Fibroblast of the aortic adventitia (primary cell): ENCODE measurements around the gene MYOCD. TPM values are rescaled to one million over a fixed set of nuclear protein-coding genes. Genes with fewer than 3 reads are reported as not detected.

ENCODE experiments used
- DNase-seq: peaks from one replicate; pipeline ENCODE4 v3.0.0-alpha.2; 2010; ENCODE audit warnings: low read depth
- H3K4me3 ChIP-seq: 2 replicates; pipeline ENCODE4 v1.5.1; 2011; ENCODE audit warnings: low read depth, mild to moderate bottlenecking, control low read depth, low read length, moderate library complexity
- total RNA-seq: library from RNA; depleted of rRNA; stranded (reverse); fragments of >200 nt; gene quantifications from 2 replicates; pipeline ENCODE4 v1.2.3, GENCODE V29; 2012; ENCODE audit warnings: low replicate concordance
- TF ChIP-seq, protein P1 (sequence below): IDR thresholded peaks from 2 replicates; pipeline ENCODE4 v1.5.1; 2011; ENCODE audit warnings: mild to moderate bottlenecking, low read length, control low read depth, inconsistent platforms; ENCODE audit not compliant: insufficient read depth

Gene MYOCD
- total RNA-seq, 1 donor, result 0.18 TPM

DNA sequence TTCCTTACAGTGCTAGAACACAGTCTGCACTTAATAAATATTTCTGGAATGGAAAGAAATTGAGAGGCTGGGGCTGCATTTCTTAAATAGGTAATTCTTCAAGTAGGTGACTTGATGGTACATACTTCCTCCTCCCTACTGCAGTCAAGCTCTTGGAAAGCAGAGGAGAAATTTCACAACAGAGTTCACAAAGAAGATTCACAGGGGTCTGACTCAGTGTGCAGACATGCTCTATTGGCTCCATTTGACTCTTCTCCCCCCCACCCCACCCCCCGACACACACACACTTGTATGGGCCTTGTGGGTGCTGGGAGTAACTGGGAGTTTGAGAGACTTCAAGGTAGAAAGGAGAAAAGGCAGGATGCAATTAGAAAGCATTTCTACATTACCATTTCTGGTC, 6.2 kb upstream of the MYOCD start:
- TF ChIP-seq, protein P1, sequence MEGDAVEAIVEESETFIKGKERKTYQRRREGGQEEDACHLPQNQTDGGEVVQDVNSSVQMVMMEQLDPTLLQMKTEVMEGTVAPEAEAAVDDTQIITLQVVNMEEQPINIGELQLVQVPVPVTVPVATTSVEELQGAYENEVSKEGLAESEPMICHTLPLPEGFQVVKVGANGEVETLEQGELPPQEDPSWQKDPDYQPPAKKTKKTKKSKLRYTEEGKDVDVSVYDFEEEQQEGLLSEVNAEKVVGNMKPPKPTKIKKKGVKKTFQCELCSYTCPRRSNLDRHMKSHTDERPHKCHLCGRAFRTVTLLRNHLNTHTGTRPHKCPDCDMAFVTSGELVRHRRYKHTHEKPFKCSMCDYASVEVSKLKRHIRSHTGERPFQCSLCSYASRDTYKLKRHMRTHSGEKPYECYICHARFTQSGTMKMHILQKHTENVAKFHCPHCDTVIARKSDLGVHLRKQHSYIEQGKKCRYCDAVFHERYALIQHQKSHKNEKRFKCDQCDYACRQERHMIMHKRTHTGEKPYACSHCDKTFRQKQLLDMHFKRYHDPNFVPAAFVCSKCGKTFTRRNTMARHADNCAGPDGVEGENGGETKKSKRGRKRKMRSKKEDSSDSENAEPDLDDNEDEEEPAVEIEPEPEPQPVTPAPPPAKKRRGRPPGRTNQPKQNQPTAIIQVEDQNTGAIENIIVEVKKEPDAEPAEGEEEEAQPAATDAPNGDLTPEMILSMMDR, result no peak

DNA sequence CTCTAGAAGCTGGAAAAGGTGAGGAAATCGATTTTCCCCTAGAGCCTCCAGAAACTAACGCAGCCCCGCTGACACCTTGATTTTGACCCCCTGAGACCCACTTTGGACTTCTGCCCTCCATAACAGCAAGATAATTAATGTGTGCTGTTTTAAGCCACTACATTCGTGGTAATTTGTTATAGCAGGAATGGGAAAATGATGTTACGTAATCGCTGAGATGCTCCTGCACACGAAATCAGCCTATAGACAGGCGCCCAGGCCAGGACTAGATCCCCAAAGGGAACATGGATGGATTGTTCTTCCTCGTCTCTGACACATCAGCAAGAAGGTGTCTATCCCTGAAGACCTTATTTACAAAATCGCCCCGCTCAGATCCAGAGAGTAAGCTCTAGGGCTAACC, 1.4 kb upstream of the MYOCD start:
- TF ChIP-seq, protein P1, result no peak
- DNase-seq, result no peak
- H3K4me3 ChIP-seq, result no peak overlapping the region

More for the DNA sequence above, 6.2 kb upstream of the MYOCD start:
- peak; percentile 3 for DNase-seq
- H3K4me3 ChIP-seq, result no peak overlapping the region

GRCh38 chr17:12664894-12665262, 812 bp upstream of the MYOCD start:
- no peak for DNase-seq
- TF ChIP-seq, protein P1, result no peak
- peak overlapping the region; percentile 58 for H3K4me3 ChIP-seq

GRCh38 chr17:12666718-12667117, 1.0 kb downstream of the MYOCD start:
- no peak for DNase-seq
- TF ChIP-seq, protein P1, result no peak
- no peak overlapping the region for H3K4me3 ChIP-seq

GRCh38 chr17:12667299-12667958, 1.7 kb downstream of the MYOCD start:
- TF ChIP-seq, protein P1, result peak; percentile 41
- no peak overlapping the region for H3K4me3 ChIP-seq
- DNase-seq, result peak; percentile 51

GRCh38 chr17:12671906-12672305, 6.2 kb downstream of the MYOCD start:
- no peak for DNase-seq
- H3K4me3 ChIP-seq, result no peak overlapping the region
- TF ChIP-seq, protein P1, result no peak

DNA sequence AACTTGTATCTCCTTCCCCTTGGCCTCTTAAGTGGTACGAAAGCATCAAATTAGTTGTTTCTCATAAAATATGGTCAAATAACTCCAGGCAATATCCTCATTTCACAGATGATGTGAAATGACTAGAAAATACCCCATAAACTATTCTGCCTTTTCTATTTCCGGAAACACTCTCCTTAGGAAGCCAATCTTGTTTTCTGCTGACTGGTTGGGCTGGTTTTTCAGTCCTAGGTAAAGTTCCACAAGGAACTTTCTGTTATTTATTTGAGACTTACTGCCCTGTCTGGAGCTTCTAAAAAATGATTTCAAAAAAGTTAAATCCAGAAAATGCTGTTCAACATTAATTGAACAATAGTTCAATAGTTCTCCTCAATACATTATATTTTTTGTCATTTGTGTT, 7.3 kb downstream of the MYOCD start:
- DNase-seq, result no peak
- no peak overlapping the region for H3K4me3 ChIP-seq
- TF ChIP-seq, protein P1, result no peak
